Astrocyte (in vitro differentiated cells and primary cell): ENCODE measurements around the gene KDM4F. TPM values are rescaled to one million over a fixed set of nuclear protein-coding genes. Genes with fewer than 3 reads are reported as not detected.

Source experiments
- DNase-seq: peaks from one replicate; pipeline ENCODE4 v3.0.0-alpha.2; 2010; ENCODE audit warnings: low read depth
- FAIRE-seq: peaks from 2 replicates; lab custom pipeline; 2011; peaks lifted over from hg19 to GRCh38; lab: Jason Lieb, UNC
- H2AFZ ChIP-seq: 2 replicates; pipeline ENCODE4 v1.6.0; 2012; ENCODE audit warnings: low read depth, low read length, inconsistent platforms
- H3K27ac ChIP-seq: 2 replicates; pipeline ENCODE4 v1.5.1; 2011; ENCODE audit warnings: low read depth, low read length, inconsistent platforms
- H3K27me3 ChIP-seq: 2 replicates; pipeline ENCODE4 v1.6.0; 2011; ENCODE audit warnings: low read length, inconsistent platforms; ENCODE audit not compliant: insufficient read depth
- H3K36me3 ChIP-seq: 2 replicates; pipeline ENCODE4 v1.5.1; 2011; ENCODE audit warnings: low read length, inconsistent platforms; ENCODE audit not compliant: insufficient read depth
- H3K4me1 ChIP-seq: 2 replicates; pipeline ENCODE4 v1.5.1; 2011; ENCODE audit warnings: low read length, inconsistent platforms; ENCODE audit not compliant: insufficient read depth
- H3K4me2 ChIP-seq: 2 replicates; pipeline ENCODE4 v1.6.0; 2012; ENCODE audit warnings: low read length, inconsistent platforms
- H3K4me3 ChIP-seq: 2 replicates; pipeline ENCODE4 v1.5.1; 2011; ENCODE audit warnings: low read depth, mild to moderate bottlenecking, low read length, inconsistent platforms; ENCODE audit not compliant: insufficient read depth
- H3K79me2 ChIP-seq: 2 replicates; pipeline ENCODE4 v1.6.0; 2012; ENCODE audit warnings: mild to moderate bottlenecking, low read length, inconsistent platforms; ENCODE audit not compliant: insufficient read depth
- H3K9ac ChIP-seq: 2 replicates; pipeline ENCODE4 v1.6.0; 2012; ENCODE audit warnings: mild to moderate bottlenecking, low read length, inconsistent platforms
- H3K9me3 ChIP-seq: 2 replicates; pipeline ENCODE4 v1.5.1; 2012; ENCODE audit warnings: low read depth, mild to moderate bottlenecking, low read length, inconsistent platforms; ENCODE audit not compliant: insufficient read depth
- H4K20me1 ChIP-seq: 2 replicates; pipeline ENCODE4 v1.6.0; 2012; ENCODE audit warnings: low read length, inconsistent platforms; ENCODE audit not compliant: insufficient read depth
- H3K27ac Mint-ChIP-seq: one replicate; pipeline ENCODE4 v1.8.0; 2021; ENCODE audit warnings: mild to moderate bottlenecking, mixed read lengths; ENCODE audit not compliant: unreplicated experiment
- H3K27me3 Mint-ChIP-seq: one replicate; pipeline ENCODE4 v1.8.0; 2021; ENCODE audit warnings: low read depth, mixed read lengths; ENCODE audit not compliant: unreplicated experiment
- H3K36me3 Mint-ChIP-seq: one replicate; pipeline ENCODE4 v1.8.0; 2021; ENCODE audit warnings: low read depth, mixed read lengths; ENCODE audit not compliant: unreplicated experiment
- H3K4me1 Mint-ChIP-seq: one replicate; pipeline ENCODE4 v1.8.0; 2021; ENCODE audit warnings: low read depth, mixed read lengths; ENCODE audit not compliant: unreplicated experiment
- H3K4me3 Mint-ChIP-seq: one replicate; pipeline ENCODE4 v1.8.0; 2021; ENCODE audit warnings: mild to moderate bottlenecking, moderate library complexity, mixed read lengths; ENCODE audit not compliant: unreplicated experiment
- H3K9me3 Mint-ChIP-seq: one replicate; pipeline ENCODE4 v1.8.0; 2021; ENCODE audit warnings: mild to moderate bottlenecking, mixed read lengths; ENCODE audit not compliant: unreplicated experiment
- CTCF ChIP-seq: IDR thresholded peaks from 2 replicates; pipeline ENCODE4 v1.5.1; 2011; ENCODE audit warnings: low read depth, mild to moderate bottlenecking, inconsistent platforms, low read length, moderate library complexity; ENCODE audit not compliant: insufficient read depth
- EZH2 ChIP-seq: IDR thresholded peaks from 2 replicates; pipeline ENCODE4 v1.6.1; 2012; ENCODE audit warnings: mild to moderate bottlenecking, low read length, inconsistent platforms; ENCODE audit not compliant: insufficient read depth
- total RNA-seq: library from RNA; stranded (reverse); gene quantifications from 2 replicates; pipeline ENCODE4 v1.2.1, GENCODE V29; 2021

The KDM4F gene
- total RNA-seq, 1 donor from 2014 or later = not detected

GRCh38 chr11:95089620-95090542 lies 40.7 kb downstream of the KDM4F start, which contains the start of gene ENDOD1:
Gene ENDOD1, plus strand, starts transcription at chr11:95089846. Its CDS starts 82 bp downstream, at chr11:95089928.
- peak within 1 kb of the TSS; percentile 92 for H3K4me3 Mint-ChIP-seq
- DNase-seq (peak; percentile 74), FAIRE-seq (no peak)
- H3K27ac Mint-ChIP-seq = peak within 1 kb of the TSS; percentile 64
- Histone ChIP-seq H3K9ac (peak within 1 kb of the TSS; percentile 79), H3K27me3 (no peaks in the 10 kb centered on the region), H2AFZ (peak within 1 kb of the TSS; percentile 95), H3K9me3 (no peaks in the 10 kb centered on the region), H3K27ac (peak within 1 kb of the TSS; percentile 59), H3K4me3 (peak within 1 kb of the TSS; percentile 72), H3K79me2 (peaks cover 18% of the 10 kb centered on the region), H4K20me1 (peaks cover 5% of the 10 kb centered on the region), H3K4me2 (peak within 1 kb of the TSS; percentile 82), H3K4me1 (peaks cover 24% of the 10 kb centered on the region), H3K36me3 (no peaks in the 10 kb centered on the region)
- TF ChIP-seq CTCF (no peak), EZH2 (no peak)
- peaks cover 37% of the 10 kb centered on the region for H3K4me1 Mint-ChIP-seq
- no peaks in the 10 kb centered on the region for H3K36me3 Mint-ChIP-seq
- H3K27me3 Mint-ChIP-seq = peaks cover 7% of the 10 kb centered on the region
- H3K9me3 Mint-ChIP-seq = no peaks in the 10 kb centered on the region

- peaks cover 40% of the 10 kb centered on the region for H3K4me1 Mint-ChIP-seq
- no peak for TF ChIP-seq CTCF
- no peak for TF ChIP-seq EZH2
- FAIRE-seq (no peak), DNase-seq (no peak)
- peaks cover 3% of the 10 kb centered on the region for H3K27me3 Mint-ChIP-seq
- no peak overlapping the region for H2AFZ ChIP-seq
- H3K4me3 ChIP-seq = no peak overlapping the region
- no peak overlapping the region for H3K27ac ChIP-seq
- no peaks in the 10 kb centered on the region for H3K9me3 ChIP-seq
- H3K9ac ChIP-seq = no peak overlapping the region
- peaks cover 18% of the 10 kb centered on the region for H3K79me2 ChIP-seq
- peak overlapping the region; percentile 32 for H3K4me3 Mint-ChIP-seq
- H3K36me3 Mint-ChIP-seq = no peaks in the 10 kb centered on the region
- H3K27ac Mint-ChIP-seq = no peak overlapping the region
- H3K36me3 ChIP-seq = no peaks in the 10 kb centered on the region
- H3K4me2 ChIP-seq = no peak overlapping the region
- no peaks in the 10 kb centered on the region for H3K27me3 ChIP-seq
- peaks cover 5% of the 10 kb centered on the region for H4K20me1 ChIP-seq
- H3K9me3 Mint-ChIP-seq = no peaks in the 10 kb centered on the region
- H3K4me1 ChIP-seq = peaks cover 36% of the 10 kb centered on the region
Measured at GRCh38 chr11:95091663-95092180, 42.5 kb downstream of the KDM4F start.
